ENCODE data around the gene AMOTL1. TPM values are rescaled to one million over a fixed set of nuclear protein-coding genes. Genes with fewer than 3 reads are reported as not detected.
A peak's percentile ranks its signal among the peaks of the same experiment; 100 is the strongest.

Gene AMOTL1
- total RNA-seq, 6 experiments from 2014 or later, result 7.4 to 43.8 (median 17.3) TPM

GRCh38 chr11:94771951-94772350 is 3.8 kb downstream of the AMOTL1 start:
- Histone ChIP-seq H3K36me3 (no peaks in the 10 kb centered on the region), H3K4me3 (no peak overlapping the region), H3K27ac (no peak overlapping the region), H3K27me3 (no peaks in the 10 kb centered on the region), H3K4me1 (peaks cover 0 to 20% (median 2%) of the 10 kb centered on the region in 4 donors), H3K9me3 (no peaks in the 10 kb centered on the region)
- ATAC-seq (no peak), DNase-seq (no peak)
- no peak for TF ChIP-seq CTCF (IDR thresholded peaks at IDR 0.05)
- no peak for TF ChIP-seq POLR2A (IDR thresholded peaks at IDR 0.05)
- intact Hi-C loops (cut with DNase I), result no loop called here
- 67% methylated on average over 2 of the region's 2 CpGs for WGBS (ENCODE audit: insufficient coverage, low coverage, low lambda C conversion rate, missing lambda C conversion rate)

GRCh38 chr11:94773842-94774241 is 5.7 kb downstream of the AMOTL1 start:
- Histone ChIP-seq H3K4me1 (peaks cover 0 to 23% (median 2%) of the 10 kb centered on the region in 4 donors), H3K27me3 (no peaks in the 10 kb centered on the region), H3K9me3 (no peaks in the 10 kb centered on the region), H3K4me3 (no peak overlapping the region), H3K27ac (no peak overlapping the region), H3K36me3 (no peaks in the 10 kb centered on the region)
- intact Hi-C loops (cut with DNase I), result no loop called here
- WGBS (ENCODE audit: insufficient coverage, low coverage, low lambda C conversion rate, missing lambda C conversion rate), result 95% methylated on average over 8 of the region's 8 CpGs
- no peak for TF ChIP-seq CTCF (IDR thresholded peaks at IDR 0.05)
- no peak for TF ChIP-seq POLR2A (IDR thresholded peaks at IDR 0.05)
- ATAC-seq (no peak), DNase-seq (no peak)

GRCh38 chr11:94774345-94774744 is 6.2 kb downstream of the AMOTL1 start:
- DNase-seq (no peak), ATAC-seq (no peak)
- Histone ChIP-seq H3K36me3 (no peaks in the 10 kb centered on the region), H3K27me3 (no peaks in the 10 kb centered on the region), H3K4me3 (no peak overlapping the region), H3K27ac (no peak overlapping the region), H3K4me1 (peaks cover 0 to 23% (median 2%) of the 10 kb centered on the region in 4 donors), H3K9me3 (no peaks in the 10 kb centered on the region)
- TF ChIP-seq CTCF (IDR thresholded peaks at IDR 0.05) (no peak), POLR2A (IDR thresholded peaks at IDR 0.05) (no peak)
- intact Hi-C loops (cut with DNase I), result no loop called here
- 65% methylated on average over 3 of the region's 3 CpGs for WGBS (ENCODE audit: insufficient coverage, low coverage, low lambda C conversion rate, missing lambda C conversion rate)

GRCh38 chr11:94775567-94776327 is 7.6 kb downstream of the AMOTL1 start:
- no peak for TF ChIP-seq CTCF (IDR thresholded peaks at IDR 0.05)
- no peak for TF ChIP-seq POLR2A (IDR thresholded peaks at IDR 0.05)
- intact Hi-C loops (cut with DNase I), result no loop called here
- Histone ChIP-seq H3K27ac (no peak overlapping the region), H3K27me3 (no peaks in the 10 kb centered on the region), H3K4me1 (peaks cover 0 to 14% (median under 1%) of the 10 kb centered on the region in 4 donors), H3K36me3 (no peaks in the 10 kb centered on the region), H3K4me3 (no peak overlapping the region), H3K9me3 (no peaks in the 10 kb centered on the region)
- ATAC-seq (peak; percentile 74 to 98 (median 86)), DNase-seq (peak; percentile 37 to 74 (median 68))
- 35% methylated on average over 4 of the region's 5 CpGs for WGBS (ENCODE audit: insufficient coverage, low coverage, low lambda C conversion rate, missing lambda C conversion rate)

Data from right lobe of liver (tissue), 6 donors.